Stimulated activated CD4-positive, alpha-beta T cell treated with anti-CD3 and anti-CD28 coated beads, Interleukin-4, amount 100 ng/mL, for 48 hours (primary cell): ENCODE measurements around the gene COA6.
A peak's percentile ranks its signal among the peaks of the same experiment; 100 is the strongest.
"Not testable (repeated sequence)": the region's sequence is repeated elsewhere in the genome, so short reads cannot be mapped to it uniquely, and the experiment has no call there.

Experiments
- DNase-seq, 2 donors: peaks; one replicate each; pipeline ENCODE4 v3.0.0-alpha.2; 2020; ENCODE audit warnings: low read depth in 2 of 2

Gene COA6

DNA sequence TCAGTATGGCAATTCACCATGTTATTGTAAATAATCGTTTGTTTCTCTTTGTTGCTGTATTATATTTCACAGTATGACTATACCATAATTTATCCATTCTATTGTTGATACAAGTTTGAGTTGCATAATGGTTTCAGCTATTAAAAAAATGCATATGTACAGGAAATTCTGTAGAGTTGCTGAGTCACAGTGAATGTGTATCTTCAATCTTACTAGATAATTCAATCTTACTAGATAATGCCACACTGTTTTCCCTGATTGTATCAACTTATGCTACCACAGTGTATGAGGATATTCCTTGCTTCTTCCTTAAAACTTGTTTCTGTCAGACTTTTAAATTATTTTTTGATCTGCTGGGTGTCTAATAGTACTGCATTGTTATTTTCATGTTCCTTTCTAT, 3.5 kb upstream of the COA6 start:
- DNase-seq = no peak

DNA sequence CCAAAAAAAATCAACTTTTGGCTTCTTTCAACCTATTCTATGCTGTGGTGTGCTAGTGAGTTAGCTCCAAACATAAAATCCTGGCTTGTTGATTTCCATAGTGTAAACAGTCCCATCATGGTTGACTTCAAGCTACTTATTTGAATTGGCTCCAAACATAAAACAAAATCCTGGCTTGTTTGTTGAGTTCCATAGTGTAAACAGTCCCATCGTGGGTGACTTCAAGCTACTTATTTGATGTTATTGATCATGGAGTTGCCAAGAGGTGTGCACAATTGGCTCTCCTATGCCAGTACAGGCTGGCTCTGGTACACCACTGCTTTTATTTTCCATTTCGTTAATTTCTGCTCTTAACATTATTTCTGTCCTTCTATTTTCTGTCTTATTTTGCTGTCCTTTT, 1.8 kb upstream of the COA6 start:
- no peak for DNase-seq

DNA sequence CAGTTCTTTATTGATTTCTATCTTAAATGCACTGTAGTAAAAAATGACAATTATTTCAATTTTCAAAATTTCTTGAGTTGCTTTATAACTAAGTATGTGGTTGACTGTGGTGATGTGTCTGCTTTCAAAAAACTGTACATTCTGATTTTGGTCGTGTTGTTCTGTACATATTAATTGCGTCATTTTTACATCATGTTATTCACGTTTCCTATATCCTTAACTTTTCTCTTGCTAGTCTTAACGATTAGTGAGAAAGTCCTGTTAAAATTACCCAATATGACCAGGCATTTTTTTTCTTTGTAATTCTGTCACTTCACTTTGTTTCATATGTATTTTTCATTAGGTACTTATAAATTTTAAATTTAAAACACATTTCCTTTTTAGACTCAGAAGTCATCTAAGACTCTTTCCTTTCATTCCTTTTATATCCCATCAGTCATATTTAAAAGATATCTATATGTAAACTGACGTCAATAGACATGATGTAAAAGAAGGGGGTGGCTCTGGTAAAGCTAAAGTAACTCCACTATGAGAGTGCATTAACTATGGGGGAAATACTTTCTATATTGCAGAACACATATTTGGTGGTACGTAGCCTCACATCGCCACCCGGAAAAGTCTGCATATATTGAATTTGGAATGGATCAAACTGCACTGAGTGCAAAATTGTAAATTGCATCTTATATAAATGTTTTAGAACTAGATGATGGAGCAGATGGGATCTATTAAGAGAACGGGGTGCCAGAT, 1.1 kb upstream of the COA6 start:
- no peak for DNase-seq

DNA sequence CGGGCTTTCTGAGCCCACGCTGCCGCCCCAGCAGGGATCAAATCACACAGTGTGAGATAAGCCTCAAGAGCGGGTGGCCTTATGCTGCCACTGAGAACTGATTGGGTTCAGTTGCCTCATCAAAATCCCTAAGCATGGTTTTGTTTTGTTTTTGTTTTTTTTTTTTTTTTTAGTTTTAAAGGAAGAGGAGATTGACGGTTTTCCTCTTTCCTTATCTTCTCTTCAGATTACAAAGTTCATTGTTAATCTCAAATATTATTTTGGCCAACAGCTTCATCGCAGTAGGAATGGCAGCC, 651 bp downstream of the COA6 start:
- DNase-seq = no peak

DNA sequence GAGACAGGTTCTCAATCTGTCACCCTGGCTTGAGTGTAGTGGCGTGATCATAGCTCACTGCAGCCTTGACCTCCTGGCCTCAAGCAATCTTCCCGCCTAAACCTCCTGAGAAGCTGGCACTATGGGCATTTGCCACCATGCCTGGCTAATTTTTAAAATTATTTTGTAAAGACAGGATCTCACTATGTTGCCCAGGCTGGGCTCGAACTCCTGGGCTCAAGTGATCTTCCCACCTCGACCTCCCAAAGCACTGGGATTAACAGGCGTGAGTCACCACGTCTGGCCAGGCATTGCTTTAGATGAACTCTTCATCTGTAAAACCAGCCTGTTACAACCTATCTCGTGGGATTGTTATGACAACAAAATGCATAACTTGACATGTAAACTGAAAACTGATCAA, 2.4 kb downstream of the COA6 start:
- no peak for DNase-seq

DNA sequence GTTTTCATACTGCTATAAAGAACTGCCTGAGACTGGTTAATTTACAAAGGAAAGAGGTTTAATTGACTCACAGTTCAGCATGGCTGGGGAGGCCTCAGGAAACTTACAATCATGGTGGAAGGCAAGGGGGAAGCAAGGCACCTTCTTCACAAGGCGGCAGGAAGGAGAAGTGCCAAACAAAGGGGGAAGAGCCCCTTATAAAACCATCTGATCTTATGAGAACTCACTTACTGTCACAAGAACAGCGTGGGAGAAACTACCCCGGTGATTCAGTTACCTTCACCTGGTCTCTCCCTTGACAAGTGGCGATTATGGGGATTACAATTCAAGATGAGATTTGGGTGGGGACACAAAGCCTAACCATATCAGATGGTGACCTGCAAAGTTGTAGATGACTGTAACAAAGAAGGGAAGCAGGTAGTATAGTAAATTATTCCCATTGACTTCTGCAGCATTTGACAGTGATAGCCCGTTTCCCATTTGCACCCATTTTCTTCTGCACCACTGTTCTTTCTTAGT, 6.4 kb downstream of the COA6 start:
- DNase-seq = not testable (repeated sequence)

DNA sequence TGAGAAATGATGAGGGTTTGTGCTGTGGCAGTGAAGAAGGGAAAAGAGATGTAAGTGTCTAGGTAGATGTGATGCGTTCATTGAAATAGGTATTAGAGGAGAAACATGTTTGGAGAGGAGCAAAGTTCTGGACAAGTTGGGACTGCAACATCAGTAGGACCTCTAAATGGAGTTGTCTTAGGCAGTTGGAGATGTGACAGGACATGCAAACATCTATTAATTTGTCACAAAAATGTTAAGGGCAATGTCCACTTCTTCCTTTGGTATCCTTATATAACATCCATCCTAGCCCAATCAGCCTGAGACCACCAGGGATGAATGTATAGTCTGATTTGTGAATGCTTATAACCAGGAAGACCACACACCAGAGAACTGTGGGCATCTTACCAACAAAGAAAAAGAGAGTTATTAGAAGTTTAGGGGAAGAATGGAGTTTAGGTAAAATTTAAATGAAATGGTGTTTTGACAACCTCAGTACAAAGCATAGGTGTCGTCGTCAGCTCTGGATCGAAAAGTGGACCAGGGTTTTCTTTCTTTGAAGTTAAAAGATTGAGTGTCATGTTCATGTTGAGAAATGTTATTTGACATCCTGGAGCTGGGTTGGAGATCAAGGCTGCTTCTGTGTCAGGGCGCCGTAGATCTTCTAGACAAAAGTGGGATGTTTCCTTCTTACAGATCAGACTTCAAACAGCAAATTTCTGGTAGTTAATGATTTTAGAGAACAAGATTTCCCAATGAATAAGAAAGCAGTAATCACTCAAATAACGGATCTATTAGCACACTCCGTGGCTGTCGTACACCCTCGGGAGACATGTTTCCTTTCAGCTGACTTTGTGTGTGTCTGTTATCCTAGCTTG, 8.7 kb downstream of the COA6 start:
- DNase-seq = no peak

DNA sequence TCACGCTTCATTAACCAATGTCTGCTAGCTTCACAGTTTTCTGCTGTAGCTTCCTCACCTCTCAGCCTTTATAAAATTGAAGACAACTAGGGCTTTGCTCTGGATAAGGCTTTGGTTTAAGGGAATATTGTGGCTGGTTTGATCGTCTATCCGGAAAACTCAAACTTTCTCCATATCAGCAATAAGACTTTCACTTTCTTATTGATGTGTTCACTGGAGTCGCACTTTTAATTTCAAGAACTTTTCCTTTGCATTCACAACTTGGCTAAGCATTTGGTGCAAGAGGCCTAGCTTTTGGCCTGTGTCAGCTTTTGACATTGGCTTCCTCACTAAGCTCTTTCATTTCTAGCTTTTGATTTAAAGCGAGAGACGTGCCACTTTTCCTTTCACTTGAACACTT, 12.9 kb downstream of the COA6 start:
- no peak for DNase-seq

DNA sequence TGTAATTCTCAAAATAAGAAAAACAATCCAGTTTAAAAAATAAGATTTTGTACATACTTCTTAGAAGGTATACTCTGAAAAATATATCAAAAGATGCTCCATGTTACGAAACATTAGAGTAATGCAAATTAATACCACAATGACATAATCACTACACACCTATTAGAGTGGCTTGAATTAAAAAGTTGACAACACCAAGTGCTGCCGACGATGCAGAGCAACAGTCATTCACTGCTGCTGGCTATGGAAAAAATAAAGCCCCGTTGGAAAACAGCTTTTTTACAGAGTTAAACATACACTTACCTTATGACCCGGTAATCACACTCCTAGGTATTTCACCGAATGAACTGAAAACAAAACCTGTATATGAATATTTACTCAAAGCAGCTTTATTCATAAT, 14.8 kb downstream of the COA6 start:
- no peak for DNase-seq

DNA sequence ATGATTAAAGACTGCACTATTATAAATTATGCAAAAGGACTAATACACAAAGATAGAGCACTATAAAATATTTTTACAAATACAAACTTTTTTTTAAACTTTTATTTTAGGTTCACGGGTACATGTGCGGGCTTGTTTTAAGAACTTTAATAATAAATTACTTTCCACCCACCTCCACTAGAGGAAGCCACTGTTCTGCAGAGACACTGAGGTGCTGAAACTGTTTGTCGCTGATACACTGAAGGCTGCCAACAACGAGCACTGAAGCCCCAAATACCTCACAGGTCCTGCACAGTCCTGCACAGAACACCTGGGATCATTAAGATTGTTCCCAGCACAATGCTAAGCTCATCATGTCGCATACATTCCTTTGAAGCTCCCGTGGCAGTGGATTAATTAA, 19.9 kb downstream of the COA6 start:
- no peak for DNase-seq

DNA sequence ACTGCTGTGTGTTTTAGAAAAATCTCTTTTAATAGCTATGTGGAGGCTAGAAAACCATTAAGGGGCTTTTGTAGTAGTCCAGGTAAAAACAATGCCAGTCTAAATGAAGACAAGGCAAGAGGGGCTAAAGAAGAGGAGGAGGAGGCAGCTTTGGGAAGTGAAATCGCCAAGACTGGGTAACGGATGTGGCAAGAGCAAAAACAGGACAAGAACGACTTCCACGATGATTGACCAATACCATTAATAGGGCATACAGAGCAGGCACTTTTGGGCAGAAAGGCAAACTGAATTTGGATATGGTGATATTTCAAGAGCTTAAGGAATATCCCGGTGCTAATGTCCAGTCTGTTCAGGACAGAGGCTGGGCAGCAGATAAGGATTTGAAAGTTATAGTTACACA, 22.0 kb downstream of the COA6 start:
- DNase-seq = no peak

DNA sequence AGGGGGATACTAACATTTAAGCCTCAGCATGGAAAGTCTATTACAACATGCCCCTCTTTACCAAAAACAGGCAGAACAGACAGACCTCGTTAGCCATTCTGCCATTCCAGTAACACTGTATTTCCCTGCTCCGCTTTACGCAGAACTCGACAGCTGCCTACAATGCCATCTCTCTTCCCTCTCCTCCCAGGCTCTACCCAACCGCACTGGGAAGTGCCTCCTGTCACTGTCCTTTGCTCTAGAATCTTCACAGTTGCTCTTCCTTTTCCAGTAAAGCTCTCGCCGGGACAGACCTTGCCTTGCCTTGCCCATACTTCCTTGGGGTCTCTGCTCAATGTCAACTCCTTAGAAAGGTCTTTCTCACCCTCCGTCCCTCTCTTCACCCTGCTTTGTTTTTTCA, 22.8 kb downstream of the COA6 start:
- DNase-seq = no peak

DNA sequence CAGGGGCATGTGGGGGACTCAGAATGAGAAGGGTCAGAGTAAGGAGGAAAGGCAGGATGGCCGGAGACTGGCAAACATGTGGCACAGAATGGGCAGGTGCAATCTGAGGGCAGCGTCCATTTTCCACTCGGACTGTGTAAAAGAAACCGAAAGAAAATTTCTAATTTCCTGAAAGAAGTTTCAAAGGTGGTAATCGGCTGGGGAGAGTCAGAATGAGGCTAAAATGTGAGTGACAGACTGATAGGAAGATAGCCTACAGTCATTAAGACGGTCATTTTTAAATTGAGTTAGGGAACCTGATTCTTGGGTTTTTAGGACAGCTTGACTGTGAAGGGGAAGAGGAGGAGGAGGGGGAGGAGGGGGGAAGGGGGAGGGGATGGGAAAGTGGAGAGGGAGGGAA, 23.6 kb downstream of the COA6 start:
- DNase-seq = no peak

DNA sequence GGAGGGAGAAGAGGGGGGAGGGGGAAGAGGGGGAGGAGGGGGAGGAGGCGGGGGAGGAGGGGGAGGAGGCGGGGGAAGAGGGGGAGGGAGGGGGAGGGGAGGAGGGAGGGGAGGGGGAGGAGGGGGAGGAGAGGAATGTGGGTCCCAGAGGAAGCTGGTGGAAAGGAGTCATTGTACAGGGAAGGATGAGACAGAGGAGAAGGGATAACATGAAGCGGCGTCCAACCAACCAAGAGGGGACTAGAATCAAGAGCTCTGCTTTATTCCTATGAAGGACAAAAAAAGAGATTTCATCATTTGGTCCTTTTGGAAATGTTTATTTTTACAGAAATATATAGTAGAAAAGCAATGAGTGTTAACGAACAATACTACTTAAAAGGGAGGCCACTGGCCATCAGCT, 24.5 kb downstream of the COA6 start:
- DNase-seq = no peak

DNA sequence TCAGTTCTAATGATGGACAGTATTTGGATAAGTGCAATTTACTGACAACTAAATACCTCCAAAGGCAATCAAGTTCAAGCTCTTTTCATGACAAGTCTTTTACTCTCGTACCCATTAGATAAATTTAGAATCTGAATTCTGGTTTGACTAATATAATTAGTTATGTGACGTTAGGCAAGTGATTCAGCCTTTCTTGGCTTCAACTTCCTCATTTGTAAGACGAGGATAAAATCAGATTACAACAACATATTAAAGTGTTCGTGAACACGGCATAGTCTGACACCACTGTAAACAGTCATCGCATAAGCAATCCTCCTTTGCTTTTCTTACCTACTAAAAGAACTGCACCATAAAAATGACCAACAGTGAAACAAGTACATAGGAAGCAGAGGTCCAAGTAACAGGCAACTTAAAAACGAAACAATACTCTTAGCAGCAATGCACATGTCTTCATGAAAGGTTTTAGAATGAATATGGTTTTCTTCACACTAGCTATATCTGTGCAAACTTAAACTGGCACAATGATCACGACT, 25.7 kb downstream of the COA6 start:
- DNase-seq = no peak

DNA sequence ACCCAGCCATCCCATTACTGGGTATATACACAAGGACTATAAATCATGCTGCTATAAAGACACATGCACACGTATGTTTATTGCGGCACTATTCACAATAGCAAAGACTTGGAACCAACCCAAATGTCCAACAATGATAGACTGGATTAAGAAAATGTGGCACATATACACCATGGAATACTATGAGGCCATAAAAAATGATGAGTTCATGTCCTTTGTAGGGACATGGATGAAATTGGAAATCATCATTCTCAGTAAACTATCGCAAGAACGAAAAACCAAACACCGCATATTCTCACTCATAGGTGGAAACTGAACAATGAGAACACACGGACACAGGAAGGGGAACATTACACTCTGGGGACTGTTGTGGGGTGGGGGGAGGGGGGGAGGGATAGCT, 26.3 kb downstream of the COA6 start:
- DNase-seq = not testable (repeated sequence)

DNA sequence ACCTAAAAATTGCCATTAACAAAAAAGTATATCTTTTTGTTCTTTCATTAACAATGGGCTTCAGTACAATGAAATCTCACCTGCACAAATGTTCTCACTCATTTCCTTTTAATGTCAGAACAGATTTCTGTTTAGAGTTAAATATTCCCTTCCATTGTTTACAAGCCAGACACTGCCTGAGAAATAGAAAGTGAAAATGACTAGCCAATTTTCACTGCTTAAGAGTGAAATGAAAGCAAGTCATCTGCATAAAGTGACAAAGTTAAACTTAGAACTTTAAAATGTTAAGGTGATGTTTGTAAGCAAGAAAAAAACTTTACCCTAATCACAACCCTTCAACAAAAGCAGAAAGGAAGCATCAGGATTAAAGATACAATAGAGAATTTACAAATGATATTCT, 27.5 kb downstream of the COA6 start:
- no peak for DNase-seq

DNA sequence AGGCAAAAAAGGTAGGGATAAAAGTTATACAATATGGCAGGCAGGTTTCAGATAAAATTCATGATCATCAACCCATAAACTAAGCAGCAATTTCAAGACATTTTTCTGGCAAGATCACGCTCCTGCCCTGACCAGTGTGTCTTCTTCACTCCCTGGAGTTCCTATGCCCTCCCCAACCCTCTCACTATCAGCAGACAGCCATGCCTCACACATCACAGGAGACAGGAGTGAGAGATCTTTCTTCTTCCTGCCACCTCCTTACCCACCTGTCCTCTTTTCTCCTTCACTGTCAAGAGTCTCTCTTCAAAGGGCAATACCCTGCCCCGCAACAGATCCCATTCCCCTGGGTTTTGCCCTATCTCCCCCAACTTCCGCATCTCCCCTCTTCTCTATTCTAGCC, 28.4 kb downstream of the COA6 start:
- DNase-seq = no peak

DNA sequence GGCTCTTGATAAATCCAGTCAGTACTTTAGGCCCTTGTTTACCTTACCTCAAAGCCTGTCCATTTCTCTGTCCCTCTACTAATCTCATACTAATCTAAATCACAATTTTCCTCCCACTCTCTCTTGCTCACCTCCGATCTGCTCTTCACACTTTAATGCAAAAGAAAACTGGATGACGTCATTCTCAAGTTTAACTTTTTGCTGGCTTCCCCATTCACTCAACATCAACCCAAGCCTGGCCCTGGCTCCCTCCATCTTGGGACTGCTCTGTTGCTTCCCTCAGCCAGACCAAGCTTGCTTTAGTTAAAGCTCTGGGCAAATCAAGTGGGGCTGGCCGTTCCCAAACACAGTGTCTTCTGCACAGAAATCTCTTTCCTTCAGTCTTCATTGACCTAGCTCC, 29.7 kb downstream of the COA6 start:
- DNase-seq = no peak

DNA sequence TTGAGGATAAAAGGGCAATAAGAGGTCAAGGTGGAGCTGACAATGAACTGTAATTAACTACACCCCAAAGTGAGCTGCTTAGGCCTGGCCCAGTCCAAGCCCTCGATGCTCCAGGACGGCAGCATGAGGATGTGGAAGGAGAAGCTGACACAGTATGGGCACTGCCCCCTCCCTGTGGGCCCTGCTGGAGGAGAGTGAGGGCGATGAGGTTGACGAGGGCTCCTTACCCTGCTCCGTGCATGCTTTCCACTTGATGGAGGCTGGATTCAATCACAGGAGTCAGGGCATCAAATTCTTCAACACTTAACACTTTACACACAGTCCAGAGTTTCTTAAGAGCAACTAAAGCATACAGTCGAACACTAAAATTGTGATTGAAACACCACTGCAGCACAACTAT, 32.4 kb downstream of the COA6 start:
- DNase-seq = no peak

DNA sequence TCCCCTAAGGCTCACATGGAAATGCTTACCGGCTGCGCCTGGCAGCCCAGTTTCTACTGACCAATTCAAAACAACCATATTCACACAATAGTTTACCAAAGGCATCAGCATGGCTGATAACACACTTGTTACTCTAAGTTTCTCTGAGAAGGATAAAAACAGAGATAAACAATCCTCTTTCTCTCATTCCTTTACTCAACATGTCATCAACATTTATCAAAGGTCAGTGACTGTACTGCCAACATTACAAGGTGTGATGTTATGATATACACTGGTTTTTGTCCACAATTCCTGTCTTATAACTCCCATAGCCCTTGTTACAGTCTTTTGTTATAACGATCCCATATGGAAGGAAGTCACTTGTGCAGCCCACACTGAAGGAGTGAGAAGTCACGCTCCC, 33.6 kb downstream of the COA6 start:
- no peak for DNase-seq

DNA sequence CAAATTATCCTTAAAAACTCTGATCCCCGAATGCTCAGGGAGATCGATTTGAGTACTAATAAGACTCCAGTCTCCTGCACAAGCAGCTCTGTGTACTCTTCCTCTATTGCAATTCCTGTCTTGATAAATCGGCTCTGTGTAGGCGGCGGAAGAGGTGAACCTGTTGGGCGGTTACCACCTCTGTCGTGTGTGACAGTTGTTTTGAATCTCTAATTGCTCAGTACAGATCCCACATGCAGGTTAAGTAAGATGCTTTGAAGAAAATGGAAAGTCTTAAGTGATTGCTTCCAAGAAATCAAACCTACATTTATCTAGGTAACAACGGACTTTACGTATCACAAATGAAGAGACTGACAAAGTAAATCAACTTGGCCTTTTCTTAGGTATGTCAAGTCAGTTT, 35.5 kb downstream of the COA6 start:
- peak; percentile 54 to 64 for DNase-seq

DNA sequence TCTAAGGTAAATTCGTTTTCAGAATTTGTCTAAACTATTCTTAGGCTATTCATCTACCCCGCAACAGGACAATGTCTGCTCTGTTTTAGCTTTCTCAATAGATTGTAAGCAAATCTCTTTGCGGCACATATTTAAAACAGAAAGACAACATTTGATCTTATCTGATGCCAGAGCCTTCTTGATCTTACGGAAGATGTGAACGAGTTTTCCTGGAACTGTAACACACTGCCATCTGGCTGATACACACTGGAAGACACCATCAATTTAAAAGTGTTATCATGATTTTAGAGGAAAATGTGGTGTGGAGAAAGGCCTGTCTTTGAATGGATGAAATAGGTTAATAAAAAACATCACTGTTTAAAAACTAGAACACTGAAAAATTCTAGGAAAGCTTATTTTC, 36.1 kb downstream of the COA6 start:
- no peak for DNase-seq
